Ecto neural progenitor cell (in vitro differentiated cells): ENCODE measurements around the gene LIN52.

Experiments
- DNase-seq: peaks from one replicate; pipeline ENCODE4 v3.0.0-alpha.2; 2018; ENCODE audit warnings: low spot score

LIN52 gene, protein sequence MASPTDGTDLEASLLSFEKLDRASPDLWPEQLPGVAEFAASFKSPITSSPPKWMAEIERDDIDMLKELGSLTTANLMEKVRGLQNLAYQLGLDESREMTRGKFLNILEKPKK

GRCh38 chr14:74084277-74085046 is at the start of gene LIN52, which contains the start of gene ALDH6A1:
LIN52 (plus strand) TSS chr14:74084956; CDS start chr14:74084975, 19 bp downstream.
ALDH6A1 (minus strand) TSS chr14:74084453; CDS start chr14:74084394, 59 bp downstream.
- peak; percentile 99 for DNase-seq

DNA sequence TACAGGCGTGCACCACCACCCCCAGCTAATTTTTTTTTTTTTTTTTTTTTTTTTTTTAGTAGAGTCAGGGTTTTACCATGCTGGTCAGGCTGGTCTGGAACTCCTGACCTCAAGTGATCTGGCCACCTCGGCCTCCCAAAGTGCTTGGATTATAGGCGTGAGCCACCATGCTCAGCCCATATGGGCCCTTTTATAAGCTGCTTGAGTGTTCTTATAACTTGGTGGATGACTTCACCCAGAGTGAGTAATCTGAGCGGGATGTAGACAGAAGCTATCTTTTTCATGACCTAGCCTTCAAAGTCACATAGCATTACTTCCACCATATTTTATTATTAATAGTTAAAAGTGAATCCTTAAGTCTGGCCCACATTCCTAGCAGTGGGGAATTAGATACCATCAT is 49.2 kb upstream of the LIN52 start:
- no peak for DNase-seq

DNA sequence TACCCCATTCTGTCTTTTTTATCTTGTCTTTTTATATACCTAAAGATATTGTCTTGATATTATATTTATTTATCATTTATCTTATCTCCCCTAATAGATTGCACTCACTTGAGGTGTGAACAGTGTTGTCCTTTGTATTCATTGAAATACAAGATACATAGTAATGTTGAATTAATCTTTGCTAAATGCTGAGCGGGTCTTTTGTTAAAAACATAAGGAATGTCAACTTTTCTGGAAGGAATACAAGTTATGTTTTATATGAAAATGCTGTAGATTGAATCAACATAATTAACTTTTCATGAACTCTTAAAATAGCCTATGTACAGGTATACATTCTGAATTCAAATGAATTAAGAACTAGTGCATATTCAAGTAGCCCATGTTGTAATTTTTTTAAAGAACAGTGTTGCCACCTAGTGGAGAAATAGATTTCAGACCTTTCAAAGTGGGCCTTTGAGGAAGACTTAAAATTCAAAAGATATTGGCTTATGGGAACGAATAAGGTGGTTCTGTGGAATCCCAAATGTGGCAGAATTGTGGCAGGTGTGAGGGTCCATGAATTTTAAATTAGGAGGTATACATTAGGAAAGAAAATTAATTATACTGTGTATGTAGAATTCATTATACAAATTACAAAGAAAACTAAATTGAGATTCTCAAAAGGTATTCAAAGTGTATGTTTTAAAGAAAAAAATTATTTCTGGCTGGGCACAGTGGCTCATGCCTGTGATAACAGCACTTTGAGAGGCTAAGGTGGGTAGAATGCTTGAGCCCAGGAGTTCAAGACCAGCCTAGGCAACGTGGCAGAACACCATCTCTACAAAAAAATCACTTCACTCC is 46.5 kb upstream of the LIN52 start:
- no peak for DNase-seq

DNA sequence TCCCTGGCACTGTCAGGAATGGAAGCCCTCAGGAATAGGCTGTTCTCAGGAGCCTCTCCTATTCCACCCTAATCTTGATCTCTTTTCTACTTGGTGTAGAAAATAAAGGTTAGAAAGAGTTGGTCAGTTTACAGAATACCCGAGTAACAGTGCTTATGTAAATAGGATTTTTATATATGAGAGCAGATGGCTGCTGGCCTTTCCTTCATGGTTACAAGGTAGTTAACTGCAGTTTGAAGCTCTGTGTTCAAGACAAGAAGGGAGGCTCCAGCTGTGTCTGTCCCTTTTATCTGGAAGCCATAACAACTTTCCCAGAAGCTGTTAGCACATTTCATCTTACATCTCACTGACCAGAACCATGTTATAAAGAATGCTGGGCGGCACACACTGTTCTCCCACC is 42.5 kb upstream of the LIN52 start:
- DNase-seq, result no peak

DNA sequence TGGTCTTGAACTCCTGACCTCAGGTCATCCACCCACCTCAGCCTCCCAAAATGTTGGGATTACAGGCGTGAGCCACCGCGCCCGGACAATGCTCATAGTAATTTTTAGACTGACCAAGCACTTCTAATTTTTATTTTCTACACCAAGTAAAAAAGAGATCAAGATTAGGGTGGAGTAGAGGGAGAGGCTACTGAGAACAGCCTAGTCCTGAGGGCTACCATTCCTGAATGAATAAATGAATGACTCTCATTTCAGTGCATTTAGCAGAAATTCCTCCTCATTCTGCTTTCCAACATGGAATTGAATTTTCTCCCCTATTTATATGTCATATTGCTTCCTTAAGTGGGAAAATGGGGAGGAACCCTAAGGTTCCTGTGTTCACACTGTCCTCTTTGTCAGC is 39.2 kb upstream of the LIN52 start:
- DNase-seq, result no peak

GRCh38 chr14:74048281-74048680 is 36.5 kb upstream of the LIN52 start:
- DNase-seq, result no peak

- DNase-seq, result no peak
These were observed 34.8 kb upstream of the LIN52 start for GRCh38 chr14:74049876-74050495.

DNA sequence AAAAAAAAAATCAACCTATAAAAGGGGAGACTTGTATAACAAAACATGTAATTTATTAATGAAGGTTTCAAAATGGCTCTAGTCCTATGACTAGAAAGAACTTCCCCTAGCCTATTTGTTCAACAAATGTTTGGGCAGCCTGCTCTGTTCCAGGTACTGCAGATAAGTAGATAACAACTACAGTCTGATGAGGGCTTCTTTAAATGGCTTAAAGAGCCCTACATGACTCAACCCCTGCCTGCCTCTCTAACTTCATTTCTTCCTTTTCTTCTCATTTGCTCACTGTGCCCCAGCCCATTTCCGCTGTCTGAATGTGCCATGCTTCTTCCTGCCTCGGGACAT is 22.0 kb upstream of the LIN52 start:
- no peak for DNase-seq

DNA sequence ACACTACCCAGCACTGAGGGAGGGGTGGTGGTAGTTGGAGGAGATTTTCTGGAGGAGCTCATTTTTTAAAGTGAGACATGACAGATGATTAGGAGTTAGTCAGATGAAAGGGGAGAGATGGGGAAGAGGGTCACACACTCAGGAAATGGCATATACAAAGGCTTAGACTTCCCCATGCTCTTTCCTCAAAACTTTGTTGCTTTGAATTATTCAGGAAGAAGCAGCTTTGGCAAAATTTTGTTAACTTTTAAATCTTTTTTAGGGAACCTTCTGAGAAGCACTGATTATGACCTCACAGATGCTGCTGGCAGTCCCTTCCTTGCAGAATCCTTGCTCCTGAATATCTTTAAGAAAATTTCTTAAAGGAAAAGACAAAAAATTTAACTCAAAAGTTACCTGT is 20.3 kb upstream of the LIN52 start:
- no peak for DNase-seq

- DNase-seq, result no peak
These were observed 19.9 kb upstream of the LIN52 start for GRCh38 chr14:74064883-74065282.

- DNase-seq, result no peak
These were observed 18.8 kb upstream of the LIN52 start for GRCh38 chr14:74065746-74066575.

DNA sequence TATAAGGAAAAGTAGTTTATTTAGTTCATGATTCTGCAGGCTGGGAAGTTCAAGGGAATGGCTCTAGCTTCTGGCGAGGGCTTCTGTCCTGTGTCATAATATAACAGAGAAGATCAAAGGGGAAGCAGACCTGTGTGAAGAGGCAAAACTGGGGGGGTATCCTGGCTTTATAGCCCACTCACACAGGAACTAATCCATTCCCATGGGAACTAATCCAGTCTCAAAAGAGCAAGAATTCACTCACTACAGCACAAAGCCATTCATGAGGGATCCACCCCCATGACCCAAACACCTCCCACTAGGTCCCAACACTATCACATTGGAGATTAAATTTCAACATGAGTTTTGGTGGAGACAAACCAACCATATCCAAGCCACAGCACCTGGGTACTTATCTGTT is 7.4 kb upstream of the LIN52 start:
- DNase-seq, result peak; percentile 56

DNA sequence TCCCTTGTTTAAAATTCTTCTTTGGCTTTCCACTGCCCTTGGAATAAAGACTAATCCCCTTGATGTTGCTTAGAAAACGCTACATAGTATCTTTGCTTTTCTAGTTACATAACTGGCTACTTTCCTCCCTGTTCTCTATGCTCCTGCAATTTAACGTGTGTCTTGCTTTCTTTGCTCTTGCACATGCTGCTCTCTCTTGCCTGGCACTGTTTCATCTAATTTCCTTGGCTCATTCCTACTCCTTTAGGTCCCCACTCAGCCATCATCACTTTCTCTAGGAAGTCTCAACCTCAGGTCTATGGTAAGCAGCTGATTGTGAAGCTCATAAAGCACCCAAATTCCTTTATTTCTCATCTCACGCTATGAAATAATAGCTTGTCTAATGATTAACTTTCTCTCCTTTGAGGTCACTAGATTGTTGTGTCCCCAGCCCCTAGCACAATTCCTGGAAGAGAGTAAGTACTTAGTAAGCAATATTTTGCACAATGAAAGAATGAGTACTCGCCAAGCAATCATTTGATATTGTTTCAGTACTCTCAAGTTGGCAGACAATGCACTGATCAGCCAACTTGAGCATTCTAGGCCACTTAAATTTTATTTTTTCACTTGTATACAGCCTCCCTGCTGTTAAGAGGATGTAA is 3.8 kb upstream of the LIN52 start:
- DNase-seq, result no peak

DNA sequence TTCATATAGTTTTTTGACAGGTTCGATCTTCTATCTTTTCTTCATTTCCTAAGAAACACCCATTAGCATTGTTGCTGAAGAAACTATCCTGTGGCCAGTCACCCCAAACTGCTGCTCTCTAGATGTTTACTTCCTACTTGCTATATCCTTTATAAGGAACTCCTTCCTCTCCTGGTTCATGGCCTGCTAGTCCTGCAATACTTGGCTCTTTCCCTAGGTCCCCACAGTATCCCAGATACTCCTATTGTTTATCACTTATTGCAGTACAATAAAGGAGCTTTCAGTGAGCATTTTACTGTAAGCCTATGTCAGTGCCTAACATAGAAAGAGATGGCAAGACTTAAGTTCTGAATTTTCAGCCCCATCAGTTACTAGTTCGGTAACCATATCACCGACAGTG is 3.3 kb upstream of the LIN52 start:
- DNase-seq, result no peak

DNA sequence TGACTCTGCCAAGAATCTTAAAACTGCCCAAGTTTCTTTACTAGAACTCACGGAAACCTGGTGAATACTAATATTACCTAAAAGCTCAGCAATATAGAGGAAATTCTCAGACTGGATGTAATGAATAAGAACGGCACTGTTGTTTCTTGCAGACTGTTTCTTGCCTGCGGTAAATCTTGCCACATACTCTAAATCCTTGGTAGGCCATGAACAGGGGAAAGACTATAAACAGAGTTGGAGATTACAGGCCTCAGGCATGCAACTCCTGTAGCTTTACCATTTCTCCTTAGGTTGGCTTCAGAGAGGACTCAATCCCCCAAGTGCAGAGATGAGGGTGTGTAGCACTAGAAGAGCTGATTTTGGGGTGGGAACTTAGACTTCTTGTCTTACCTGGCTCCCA is 1.6 kb upstream of the LIN52 start:
- no peak for DNase-seq

DNA sequence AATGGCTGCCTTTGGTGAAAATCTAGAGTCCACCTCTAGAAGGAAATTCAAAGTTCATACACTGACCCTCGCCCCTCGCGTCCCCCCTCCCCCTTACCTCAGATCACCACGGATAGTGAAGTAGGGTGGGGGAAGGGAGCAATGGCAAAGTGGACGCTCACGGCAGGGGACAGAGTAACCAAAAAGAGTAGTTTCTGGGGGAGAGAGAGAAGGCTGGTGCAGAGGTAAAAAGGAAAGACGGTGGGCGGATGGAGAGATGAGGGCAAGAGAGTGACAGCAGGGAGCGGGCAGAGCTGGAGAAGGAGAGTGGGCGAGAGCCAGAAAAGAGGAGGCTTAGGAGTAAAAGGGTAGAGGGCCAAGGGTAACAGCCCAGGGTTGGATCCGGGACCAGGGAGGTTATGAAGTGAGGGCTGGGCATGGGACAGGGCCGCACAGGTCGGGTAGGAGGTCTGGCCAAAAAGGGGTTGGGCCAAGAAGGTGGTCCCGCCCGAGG is 926 bp upstream of the LIN52 start:
- no peak for DNase-seq

DNA sequence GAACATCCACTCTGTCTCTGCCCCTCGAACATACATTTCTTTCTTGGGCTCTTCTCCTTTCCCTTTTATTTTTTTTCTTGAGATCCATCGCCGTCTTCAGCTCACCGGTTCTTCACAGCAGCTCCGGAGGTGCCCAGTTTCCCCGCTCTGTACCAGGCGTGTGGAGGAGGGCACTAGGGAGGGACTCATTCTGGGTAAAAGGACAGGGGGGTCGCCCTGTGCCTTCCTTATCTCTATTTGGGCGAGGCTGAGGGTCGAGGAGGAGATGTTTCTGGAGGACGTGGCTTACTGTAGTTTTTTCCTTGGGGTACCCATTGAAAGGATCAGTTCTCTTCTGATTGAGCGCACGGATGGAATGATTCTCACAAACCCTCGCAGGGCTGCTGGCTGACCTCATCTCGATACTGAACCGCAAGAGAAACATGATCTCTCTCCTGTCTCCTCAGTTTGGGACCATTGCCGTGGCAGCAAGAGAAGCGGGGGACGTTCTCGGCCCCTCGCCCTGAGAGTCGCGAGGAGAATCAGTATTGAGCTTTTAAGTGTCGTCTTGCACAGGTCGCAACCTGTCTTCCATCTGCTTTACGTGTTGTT is 386 bp downstream of the LIN52 start:
- no peak for DNase-seq

GRCh38 chr14:74085828-74086227 is 1.1 kb downstream of the LIN52 start:
- no peak for DNase-seq

DNA sequence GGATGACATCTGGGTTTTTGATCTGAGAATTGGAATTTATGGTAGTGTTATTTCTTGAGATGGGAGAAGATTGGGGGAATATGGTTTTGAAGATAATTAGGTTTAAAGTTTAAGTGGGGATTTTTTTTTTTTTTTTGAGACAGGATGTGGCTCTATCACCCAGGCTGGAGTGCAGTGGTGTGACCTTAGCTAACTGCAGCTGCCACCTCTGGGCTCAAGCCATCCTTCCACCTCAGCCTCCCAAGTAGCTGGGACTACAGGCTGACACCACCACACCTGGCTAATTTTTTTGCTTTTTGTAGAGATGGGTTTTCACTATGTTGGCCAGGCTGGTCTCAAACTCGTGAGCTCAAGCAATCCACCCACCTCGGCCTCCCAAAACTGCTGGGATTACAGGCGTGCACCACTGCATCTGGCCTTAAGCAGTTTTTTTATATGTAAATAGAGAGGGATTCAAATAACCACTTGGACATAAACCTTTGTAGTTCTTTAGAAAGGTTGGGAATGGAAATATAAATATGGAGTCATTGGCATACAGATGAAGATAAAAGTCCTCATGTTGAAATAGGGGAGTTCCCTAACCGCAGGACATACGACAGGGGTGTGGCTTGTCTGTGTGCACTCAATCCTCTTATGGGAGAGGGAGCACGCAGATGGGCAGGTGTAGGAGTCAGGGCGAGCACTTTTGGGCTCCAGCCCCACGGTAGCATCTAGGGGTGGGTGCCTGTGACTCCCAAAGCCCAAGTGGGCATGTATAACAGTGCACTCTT is 4.7 kb downstream of the LIN52 start:
- DNase-seq, result no peak

- DNase-seq, result no peak
These were observed 20.6 kb downstream of the LIN52 start for GRCh38 chr14:74105381-74105780.
